GM20431 (cell line): ENCODE measurements around the gene USP1.

Experiments used
- in situ Hi-C: fragments of 300-500 bp; cut with MseI, MboI; formaldehyde crosslinking; loops from one replicate; pipeline ENCODE4 v1.15.0; 2020; ENCODE audit warnings: low sequenced_read_pairs; ENCODE audit not compliant: unreplicated experiment

The USP1 gene

GRCh38 chr1:62424411-62424810 is 12.4 kb upstream of the USP1 start:
- in situ Hi-C loops = no loop called here

GRCh38 chr1:62425041-62425440 is 11.8 kb upstream of the USP1 start:
- in situ Hi-C loops = no loop called here

- in situ Hi-C loops = no loop called here
Measured at GRCh38 chr1:62426237-62426636, 10.6 kb upstream of the USP1 start.

- in situ Hi-C loops = no loop called here
Measured at GRCh38 chr1:62426794-62427193, 10.1 kb upstream of the USP1 start.

- in situ Hi-C loops = no loop called here
Measured at GRCh38 chr1:62428351-62428750, 8.5 kb upstream of the USP1 start.

- in situ Hi-C loops = no loop called here
Measured at GRCh38 chr1:62429581-62429980, 7.3 kb upstream of the USP1 start.

GRCh38 chr1:62433861-62434617 is 2.8 kb upstream of the USP1 start:
- in situ Hi-C loops = no loop called here

GRCh38 chr1:62434618-62435001 is 2.2 kb upstream of the USP1 start:
- in situ Hi-C loops = no loop called here

GRCh38 chr1:62435231-62436038 is 1.4 kb upstream of the USP1 start:
- in situ Hi-C loops = no loop called here

- in situ Hi-C loops = no loop called here
Measured at GRCh38 chr1:62436039-62436465, 797 bp upstream of the USP1 start.

GRCh38 chr1:62437273-62437940 is 558 bp downstream of the USP1 start:
- in situ Hi-C loops = no loop called here

GRCh38 chr1:62438163-62438562 is 1.3 kb downstream of the USP1 start:
- in situ Hi-C loops = no loop called here

GRCh38 chr1:62439652-62440371 is 3.0 kb downstream of the USP1 start:
- in situ Hi-C loops = no loop called here

- in situ Hi-C loops = no loop called here
Measured at GRCh38 chr1:62444701-62445100, 7.9 kb downstream of the USP1 start.

- in situ Hi-C loops = no loop called here
Measured at GRCh38 chr1:62448221-62448933, 11.5 kb downstream of the USP1 start.

GRCh38 chr1:62450301-62450700 is 13.5 kb downstream of the USP1 start:
- in situ Hi-C loops = no loop called here

- in situ Hi-C loops = no loop called here
Measured at GRCh38 chr1:62452951-62453350, 16.1 kb downstream of the USP1 start.

GRCh38 chr1:62457955-62458354 is 21.1 kb downstream of the USP1 start:
- in situ Hi-C loops = no loop called here

GRCh38 chr1:62462370-62462769 is 25.5 kb downstream of the USP1 start:
- in situ Hi-C loops = no loop called here

GRCh38 chr1:62467092-62467491 is 30.2 kb downstream of the USP1 start:
- in situ Hi-C loops = no loop called here
